HEK293 (cell line): ENCODE measurements around the gene BLVRA.

Source experiments
- OVOL3 ChIP-seq: fragments of 450-650 bp; formaldehyde crosslinking; IDR thresholded peaks from 2 replicates; pipeline ENCODE4 v1.5.1; 2016; ENCODE audit warnings: missing biosample characterization, missing genetic modification characterization
- ZBTB1 ChIP-seq: fragments of 450-650 bp; formaldehyde crosslinking; IDR thresholded peaks from 2 replicates; pipeline ENCODE4 v1.5.1; 2016; ENCODE audit warnings: missing biosample characterization, missing genetic modification characterization
- ZIC2 ChIP-seq: fragments of 450-650 bp; formaldehyde crosslinking; IDR thresholded peaks from 2 replicates; pipeline ENCODE4 v1.5.1; 2016; ENCODE audit warnings: missing biosample characterization, missing genetic modification characterization
- ZNF146 ChIP-seq: fragments of 450-650 bp; formaldehyde crosslinking; IDR thresholded peaks from 2 replicates; pipeline ENCODE4 v1.5.1; 2016; ENCODE audit warnings: missing biosample characterization, missing genetic modification characterization
- ZNF658 ChIP-seq: fragments of 450-650 bp; formaldehyde crosslinking; IDR thresholded peaks from 2 replicates; pipeline ENCODE4; 2016; ENCODE audit warnings: missing biosample characterization, missing genetic modification characterization
- ZNF76 ChIP-seq: fragments of 450-650 bp; formaldehyde crosslinking; IDR thresholded peaks from 2 replicates; pipeline ENCODE4; 2016; ENCODE audit warnings: low read depth, missing biosample characterization, missing genetic modification characterization, borderline replicate concordance
- ZNF768 ChIP-seq: fragments of 450-650 bp; formaldehyde crosslinking; IDR thresholded peaks from 2 replicates; pipeline ENCODE4 v1.5.1; 2018; ENCODE audit warnings: missing biosample characterization, mild to moderate bottlenecking, missing genetic modification characterization
- TF ChIP-seq, protein P1 (sequence below): fragments of 450-650 bp; formaldehyde crosslinking; IDR thresholded peaks from 2 replicates; pipeline ENCODE4 v1.5.1; 2016; ENCODE audit warnings: missing biosample characterization, missing genetic modification characterization
- TF ChIP-seq, protein P2 (sequence below): fragments of 450-650 bp; formaldehyde crosslinking; optimal IDR thresholded peaks from 2 replicates; pipeline ENCODE3; 2016; ENCODE audit warnings: missing biosample characterization, mild to moderate bottlenecking, missing genetic modification characterization
- TF ChIP-seq, protein P3 (sequence below): fragments of 450-650 bp; IDR thresholded peaks from 2 replicates; pipeline ENCODE4 v1.5.1; 2018; ENCODE audit warnings: missing biosample characterization, mild to moderate bottlenecking, missing genetic modification characterization
- TF ChIP-seq, protein P4 (sequence below): fragments of 450-650 bp; formaldehyde crosslinking; IDR thresholded peaks from 2 replicates; pipeline ENCODE4 v1.5.1; 2016; ENCODE audit warnings: missing biosample characterization, missing genetic modification characterization
- TF ChIP-seq, protein P5 (sequence below): fragments of 450-650 bp; formaldehyde crosslinking; IDR thresholded peaks from 2 replicates; pipeline ENCODE4 v1.5.1; 2016; ENCODE audit warnings: missing biosample characterization, missing genetic modification characterization
- TF ChIP-seq, protein P6 (sequence below): fragments of 450-650 bp; formaldehyde crosslinking; IDR thresholded peaks from 2 replicates; pipeline ENCODE4 v1.5.1; 2016; ENCODE audit warnings: missing biosample characterization, missing genetic modification characterization, borderline replicate concordance

DNA sequence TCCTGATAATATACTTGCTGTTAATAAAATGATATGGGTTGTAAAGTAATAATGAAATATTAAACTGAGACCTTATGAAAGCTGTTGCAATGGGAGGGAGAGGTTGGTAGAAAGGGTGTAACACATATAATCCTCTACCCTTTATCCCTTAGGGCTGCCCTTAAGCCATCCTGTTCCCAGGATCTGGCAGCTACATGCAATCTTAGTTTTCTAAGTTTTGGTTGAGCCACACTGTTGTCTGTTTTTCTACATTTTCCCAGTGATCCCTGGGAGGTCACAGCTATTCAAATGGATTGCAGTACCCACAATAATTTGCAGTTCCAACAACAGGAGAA is 35.5 kb upstream of the BLVRA start:
- TF ChIP-seq, protein P1, sequence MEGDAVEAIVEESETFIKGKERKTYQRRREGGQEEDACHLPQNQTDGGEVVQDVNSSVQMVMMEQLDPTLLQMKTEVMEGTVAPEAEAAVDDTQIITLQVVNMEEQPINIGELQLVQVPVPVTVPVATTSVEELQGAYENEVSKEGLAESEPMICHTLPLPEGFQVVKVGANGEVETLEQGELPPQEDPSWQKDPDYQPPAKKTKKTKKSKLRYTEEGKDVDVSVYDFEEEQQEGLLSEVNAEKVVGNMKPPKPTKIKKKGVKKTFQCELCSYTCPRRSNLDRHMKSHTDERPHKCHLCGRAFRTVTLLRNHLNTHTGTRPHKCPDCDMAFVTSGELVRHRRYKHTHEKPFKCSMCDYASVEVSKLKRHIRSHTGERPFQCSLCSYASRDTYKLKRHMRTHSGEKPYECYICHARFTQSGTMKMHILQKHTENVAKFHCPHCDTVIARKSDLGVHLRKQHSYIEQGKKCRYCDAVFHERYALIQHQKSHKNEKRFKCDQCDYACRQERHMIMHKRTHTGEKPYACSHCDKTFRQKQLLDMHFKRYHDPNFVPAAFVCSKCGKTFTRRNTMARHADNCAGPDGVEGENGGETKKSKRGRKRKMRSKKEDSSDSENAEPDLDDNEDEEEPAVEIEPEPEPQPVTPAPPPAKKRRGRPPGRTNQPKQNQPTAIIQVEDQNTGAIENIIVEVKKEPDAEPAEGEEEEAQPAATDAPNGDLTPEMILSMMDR (tag by site-specific recombination), result no peak
- TF ChIP-seq ZNF768 (tag by site-specific recombination), result no peak
- TF ChIP-seq, protein P2, sequence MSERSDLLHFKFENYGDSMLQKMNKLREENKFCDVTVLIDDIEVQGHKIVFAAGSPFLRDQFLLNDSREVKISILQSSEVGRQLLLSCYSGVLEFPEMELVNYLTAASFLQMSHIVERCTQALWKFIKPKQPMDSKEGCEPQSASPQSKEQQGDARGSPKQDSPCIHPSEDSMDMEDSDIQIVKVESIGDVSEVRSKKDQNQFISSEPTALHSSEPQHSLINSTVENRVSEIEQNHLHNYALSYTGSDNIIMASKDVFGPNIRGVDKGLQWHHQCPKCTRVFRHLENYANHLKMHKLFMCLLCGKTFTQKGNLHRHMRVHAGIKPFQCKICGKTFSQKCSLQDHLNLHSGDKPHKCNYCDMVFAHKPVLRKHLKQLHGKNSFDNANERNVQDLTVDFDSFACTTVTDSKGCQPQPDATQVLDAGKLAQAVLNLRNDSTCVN (tag by site-specific recombination), result no peak
- TF ChIP-seq, protein P3, sequence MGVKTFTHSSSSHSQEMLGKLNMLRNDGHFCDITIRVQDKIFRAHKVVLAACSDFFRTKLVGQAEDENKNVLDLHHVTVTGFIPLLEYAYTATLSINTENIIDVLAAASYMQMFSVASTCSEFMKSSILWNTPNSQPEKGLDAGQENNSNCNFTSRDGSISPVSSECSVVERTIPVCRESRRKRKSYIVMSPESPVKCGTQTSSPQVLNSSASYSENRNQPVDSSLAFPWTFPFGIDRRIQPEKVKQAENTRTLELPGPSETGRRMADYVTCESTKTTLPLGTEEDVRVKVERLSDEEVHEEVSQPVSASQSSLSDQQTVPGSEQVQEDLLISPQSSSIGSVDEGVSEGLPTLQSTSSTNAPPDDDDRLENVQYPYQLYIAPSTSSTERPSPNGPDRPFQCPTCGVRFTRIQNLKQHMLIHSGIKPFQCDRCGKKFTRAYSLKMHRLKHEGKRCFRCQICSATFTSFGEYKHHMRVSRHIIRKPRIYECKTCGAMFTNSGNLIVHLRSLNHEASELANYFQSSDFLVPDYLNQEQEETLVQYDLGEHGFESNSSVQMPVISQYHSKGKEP (tag by site-specific recombination), result no peak
- no peak for TF ChIP-seq OVOL3
- TF ChIP-seq, protein P4, sequence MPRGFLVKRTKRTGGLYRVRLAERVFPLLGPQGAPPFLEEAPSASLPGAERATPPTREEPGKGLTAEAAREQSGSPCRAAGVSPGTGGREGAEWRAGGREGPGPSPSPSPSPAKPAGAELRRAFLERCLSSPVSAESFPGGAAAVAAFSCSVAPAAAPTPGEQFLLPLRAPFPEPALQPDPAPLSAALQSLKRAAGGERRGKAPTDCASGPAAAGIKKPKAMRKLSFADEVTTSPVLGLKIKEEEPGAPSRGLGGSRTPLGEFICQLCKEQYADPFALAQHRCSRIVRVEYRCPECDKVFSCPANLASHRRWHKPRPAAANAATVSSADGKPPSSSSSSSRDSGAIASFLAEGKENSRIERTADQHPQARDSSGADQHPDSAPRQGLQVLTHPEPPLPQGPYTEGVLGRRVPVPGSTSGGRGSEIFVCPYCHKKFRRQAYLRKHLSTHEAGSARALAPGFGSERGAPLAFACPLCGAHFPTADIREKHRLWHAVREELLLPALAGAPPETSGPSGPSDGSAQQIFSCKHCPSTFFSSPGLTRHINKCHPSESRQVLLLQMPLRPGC, result no peak
- TF ChIP-seq ZNF658 (tag by site-specific recombination), result no peak
- TF ChIP-seq ZNF146 (tag by site-specific recombination), result no peak
- TF ChIP-seq, protein P5, sequence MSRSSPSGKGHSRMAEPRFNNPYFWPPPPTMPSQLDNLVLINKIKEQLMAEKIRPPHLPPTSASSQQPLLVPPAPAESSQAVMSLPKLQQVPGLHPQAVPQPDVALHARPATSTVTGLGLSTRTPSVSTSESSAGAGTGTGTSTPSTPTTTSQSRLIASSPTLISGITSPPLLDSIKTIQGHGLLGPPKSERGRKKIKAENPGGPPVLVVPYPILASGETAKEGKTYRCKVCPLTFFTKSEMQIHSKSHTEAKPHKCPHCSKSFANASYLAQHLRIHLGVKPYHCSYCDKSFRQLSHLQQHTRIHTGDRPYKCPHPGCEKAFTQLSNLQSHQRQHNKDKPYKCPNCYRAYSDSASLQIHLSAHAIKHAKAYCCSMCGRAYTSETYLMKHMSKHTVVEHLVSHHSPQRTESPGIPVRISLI (tag by site-specific recombination), result no peak
- no peak for TF ChIP-seq ZIC2 (tag by site-specific recombination)
- TF ChIP-seq, protein P6, sequence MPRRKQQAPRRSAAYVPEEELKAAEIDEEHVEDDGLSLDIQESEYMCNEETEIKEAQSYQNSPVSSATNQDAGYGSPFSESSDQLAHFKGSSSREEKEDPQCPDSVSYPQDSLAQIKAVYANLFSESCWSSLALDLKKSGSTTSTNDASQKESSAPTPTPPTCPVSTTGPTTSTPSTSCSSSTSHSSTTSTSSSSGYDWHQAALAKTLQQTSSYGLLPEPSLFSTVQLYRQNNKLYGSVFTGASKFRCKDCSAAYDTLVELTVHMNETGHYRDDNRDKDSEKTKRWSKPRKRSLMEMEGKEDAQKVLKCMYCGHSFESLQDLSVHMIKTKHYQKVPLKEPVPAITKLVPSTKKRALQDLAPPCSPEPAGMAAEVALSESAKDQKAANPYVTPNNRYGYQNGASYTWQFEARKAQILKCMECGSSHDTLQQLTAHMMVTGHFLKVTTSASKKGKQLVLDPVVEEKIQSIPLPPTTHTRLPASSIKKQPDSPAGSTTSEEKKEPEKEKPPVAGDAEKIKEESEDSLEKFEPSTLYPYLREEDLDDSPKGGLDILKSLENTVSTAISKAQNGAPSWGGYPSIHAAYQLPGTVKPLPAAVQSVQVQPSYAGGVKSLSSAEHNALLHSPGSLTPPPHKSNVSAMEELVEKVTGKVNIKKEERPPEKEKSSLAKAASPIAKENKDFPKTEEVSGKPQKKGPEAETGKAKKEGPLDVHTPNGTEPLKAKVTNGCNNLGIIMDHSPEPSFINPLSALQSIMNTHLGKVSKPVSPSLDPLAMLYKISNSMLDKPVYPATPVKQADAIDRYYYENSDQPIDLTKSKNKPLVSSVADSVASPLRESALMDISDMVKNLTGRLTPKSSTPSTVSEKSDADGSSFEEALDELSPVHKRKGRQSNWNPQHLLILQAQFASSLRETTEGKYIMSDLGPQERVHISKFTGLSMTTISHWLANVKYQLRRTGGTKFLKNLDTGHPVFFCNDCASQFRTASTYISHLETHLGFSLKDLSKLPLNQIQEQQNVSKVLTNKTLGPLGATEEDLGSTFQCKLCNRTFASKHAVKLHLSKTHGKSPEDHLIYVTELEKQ (tag by site-specific recombination), result no peak
- no peak for TF ChIP-seq ZNF76
- no peak for TF ChIP-seq ZBTB1 (tag by site-specific recombination)
